OCI-M2 (cell line): ENCODE measurements around the gene SNRPB2.

Experiments used
- DNase-seq: peaks from one replicate; lab custom pipeline; 2025; ENCODE audit not compliant: unreplicated experiment; lab: John Stamatoyannopoulos, UW

SNRPB2 gene

DNA sequence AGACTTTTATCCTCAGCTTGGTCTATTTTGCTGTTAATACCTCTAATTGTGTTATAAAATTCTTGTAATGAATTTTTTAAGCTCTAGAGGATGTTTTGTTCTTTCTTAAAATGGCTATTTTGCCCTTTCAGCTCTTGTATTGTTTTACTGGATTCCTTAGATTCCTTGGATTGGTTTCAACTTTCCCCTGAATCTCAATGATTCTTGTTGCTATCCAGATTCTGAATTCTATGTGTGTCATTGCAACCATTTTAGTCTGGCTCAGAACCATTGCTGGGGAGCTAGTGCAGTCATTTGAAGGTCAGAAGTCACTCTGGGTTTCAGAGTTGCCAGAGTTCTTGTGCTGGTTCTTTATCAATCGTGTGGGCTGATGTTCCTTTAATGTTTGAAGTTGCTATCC is 55.4 kb downstream of the SNRPB2 start:
- DNase-seq: no peak
